HL-60/S4 treated with phorbol 12-myristate 13-acetate at 8.2 ng/mL for 4 days and 3 days (cell line): Measurements from ENCODE around the gene STAT4.

ENCODE experiments used
- in situ Hi-C: fragments of 300-500 bp; cut with MboI; formaldehyde crosslinking; loops from 2 replicates; pipeline ENCODE4 v1.15.0; 2022; ENCODE audit warnings: low sequenced_read_pairs

Gene STAT4

DNA sequence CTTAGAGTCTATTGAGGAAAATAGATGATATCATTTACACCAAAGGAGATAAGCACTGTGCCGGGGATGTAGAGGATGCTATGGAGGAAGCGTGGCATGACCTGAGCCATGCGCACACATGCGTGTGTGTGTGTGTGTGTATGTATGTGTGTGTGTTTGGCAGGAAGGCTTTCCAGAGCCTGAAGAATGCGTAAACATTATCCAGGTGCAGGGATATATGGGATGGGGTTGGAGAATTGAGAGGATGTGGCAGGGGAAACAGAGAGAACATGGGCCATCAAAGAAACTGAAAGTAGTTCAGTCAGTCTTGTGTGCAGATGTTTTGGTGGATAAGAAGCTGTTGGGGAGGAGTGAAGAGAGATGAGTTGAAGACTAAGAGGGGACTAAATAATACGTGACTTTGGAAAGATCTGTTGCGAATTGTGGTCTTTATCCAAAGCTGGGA is 127.5 kb downstream of the STAT4 start:
- in situ Hi-C loops: no loop called here

DNA sequence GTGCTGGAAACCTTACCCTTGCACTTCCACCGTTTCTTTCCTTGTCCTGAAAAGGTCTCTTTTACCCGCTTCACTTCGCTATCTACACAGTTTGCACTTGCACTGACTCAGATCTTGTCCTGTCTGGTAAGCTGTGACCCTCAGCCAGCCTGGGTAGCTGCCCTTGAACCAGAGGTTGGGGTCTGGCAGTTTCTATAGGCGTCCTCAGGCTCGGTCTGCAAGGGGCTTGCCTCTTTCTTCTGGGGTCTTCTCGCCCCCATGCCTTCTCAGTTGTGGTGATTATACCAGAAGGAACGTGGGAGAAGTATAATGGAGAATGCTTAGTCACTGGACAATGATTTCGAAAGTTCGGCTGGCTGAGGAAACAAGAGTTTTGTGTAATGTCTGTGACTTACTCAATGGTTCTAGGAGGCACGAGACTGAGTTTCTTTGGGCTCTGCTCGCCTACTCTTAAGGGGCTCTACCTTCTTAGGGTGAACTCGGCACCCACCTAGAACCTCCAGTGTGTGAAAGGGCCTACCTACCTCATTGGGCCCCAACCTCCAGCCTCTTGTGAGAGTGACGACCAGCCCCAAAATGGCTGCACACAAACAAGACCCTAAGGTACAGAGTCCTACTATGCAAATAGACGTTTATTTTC is 129.9 kb downstream of the STAT4 start:
- in situ Hi-C loops: no loop called here

DNA sequence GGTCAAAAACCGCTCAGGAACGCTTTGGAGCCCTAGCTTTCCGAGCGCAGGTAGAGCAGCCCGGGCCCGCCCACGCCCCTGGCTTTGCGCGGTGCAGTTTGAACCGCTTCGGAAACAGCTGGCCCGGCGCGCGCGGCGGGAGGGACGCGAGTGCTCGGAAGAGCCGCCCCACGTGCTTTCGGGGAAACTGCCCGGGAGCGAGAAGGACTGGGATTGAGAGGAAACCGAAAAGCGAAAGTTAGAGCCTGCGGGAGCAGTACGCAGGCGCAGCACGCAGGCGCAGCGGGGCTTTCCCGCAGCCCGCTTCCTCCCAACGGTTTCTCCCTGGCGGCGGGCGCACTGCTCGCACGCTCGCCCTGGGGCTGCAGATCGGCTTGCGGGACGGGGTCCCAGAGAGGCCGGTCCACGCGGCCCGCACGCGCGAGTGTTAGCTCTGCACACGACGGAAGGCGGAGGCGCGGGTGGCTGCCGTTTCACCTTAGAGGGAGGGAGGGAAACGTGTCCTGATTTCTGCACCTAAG is 130.5 kb downstream of the STAT4 start:
- in situ Hi-C loops: no loop called here

DNA sequence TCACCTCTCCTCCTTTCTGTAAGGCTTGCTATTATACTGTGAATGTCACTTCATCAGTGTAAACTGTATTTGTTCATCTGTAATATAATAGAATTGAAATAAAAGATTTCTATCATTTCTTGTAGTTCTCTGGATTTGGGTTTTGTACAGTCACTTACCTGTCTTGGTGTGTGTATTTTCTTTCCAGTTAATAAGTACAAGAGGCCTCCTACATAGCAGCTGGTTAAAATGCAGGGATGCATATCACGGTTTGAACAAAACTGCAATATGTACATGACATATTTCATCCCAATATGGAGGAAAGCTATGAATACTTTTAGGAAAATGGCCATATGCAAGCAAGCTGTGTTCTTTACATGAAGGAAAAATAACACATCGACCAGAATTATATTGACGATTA is 131.4 kb downstream of the STAT4 start:
- in situ Hi-C loops: no loop called here

DNA sequence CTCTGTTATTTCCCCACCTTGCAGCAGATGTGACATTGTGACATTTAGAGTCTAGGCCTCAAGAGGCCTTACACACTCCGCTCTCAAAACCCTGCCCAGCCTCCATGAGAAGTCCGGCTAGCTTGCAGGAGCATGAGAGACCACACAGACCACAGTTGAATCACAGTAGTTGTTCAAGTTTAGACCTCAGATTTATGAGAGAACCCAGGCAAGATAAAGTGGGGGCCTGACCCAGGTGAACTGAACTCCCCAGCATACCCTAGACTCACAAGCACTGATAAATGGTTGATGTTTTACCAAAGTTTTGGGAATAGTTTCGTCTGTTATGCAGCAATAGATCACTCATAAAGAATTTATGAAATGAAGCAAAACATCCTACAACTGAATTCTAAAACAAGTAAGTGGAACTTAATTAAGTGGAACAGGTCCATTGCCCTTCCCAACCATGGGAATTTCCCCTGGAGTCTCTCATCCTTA is 132.1 kb downstream of the STAT4 start:
- in situ Hi-C loops: no loop called here

DNA sequence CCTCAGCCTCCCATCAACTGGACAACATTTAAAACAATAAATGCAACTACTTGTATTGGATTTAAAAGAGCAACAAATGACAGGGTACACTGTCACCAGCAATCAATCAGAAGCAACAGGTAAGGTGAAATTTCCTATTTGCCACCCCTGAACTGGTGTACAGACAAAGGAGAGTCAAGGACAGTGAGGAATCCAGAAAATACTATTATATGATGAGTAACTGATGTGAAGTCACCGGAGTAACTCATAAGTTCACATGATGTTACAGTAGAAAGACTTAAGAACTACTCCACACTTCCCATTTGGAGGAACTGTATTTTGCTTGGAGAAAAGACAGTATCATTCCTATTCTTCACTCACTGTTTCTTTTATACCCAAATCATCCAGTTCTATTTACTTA is 132.7 kb downstream of the STAT4 start:
- in situ Hi-C loops: no loop called here

DNA sequence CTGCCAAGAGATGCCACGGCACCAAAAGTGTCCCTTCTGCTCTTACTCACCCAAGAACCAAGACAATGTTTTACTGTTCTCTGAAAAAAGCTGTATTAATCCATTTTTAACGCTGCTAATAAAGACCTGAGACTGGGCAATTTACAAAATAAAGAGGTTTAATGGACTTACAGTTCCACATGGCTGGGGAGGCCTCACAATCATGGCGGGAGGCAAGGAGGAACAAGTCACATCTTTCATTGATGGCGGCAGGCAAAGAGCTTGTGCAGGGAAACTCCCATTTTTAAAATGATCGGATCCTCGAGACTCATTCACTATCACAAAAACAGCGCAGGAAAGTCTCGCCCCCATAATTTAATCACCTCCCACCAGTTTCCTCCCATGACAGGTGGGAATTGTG is 135.0 kb downstream of the STAT4 start:
- in situ Hi-C loops: no loop called here

DNA sequence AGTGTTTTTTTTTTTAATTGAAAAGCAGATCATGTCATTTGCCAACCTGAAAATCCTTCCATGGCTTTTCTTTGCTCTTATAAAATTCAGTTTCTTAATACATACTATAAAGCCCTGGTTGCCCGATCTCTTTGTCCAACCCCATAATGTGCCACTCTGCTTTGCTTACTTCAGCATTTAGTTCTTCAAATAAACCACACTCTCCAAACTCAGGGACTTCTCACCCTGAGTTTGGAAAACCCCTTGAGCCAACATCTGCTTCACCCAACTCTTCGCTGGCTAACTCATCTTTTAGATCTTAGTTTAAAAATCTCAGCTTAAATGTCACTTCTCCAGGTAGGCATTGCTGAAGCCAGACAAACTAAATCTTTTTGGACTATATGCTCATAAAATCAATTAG is 135.6 kb downstream of the STAT4 start:
- in situ Hi-C loops: no loop called here

DNA sequence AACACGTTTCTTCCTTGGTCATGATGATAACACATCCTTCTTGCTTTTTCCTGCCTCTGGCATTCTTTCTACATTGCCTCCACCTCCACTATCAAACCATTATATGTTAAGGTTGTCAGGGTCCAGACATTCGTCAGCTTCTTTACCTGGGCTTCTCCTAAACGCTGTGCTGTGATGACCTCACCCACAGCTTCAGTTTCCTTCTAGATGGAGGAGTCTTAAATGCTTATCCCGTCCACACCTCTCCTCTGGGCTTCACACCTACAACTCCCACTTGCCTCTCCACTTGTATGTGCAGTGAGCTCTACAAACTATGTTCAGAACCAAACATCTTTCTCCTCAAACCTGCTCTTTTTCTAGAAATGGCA is 136.2 kb downstream of the STAT4 start:
- in situ Hi-C loops: no loop called here

DNA sequence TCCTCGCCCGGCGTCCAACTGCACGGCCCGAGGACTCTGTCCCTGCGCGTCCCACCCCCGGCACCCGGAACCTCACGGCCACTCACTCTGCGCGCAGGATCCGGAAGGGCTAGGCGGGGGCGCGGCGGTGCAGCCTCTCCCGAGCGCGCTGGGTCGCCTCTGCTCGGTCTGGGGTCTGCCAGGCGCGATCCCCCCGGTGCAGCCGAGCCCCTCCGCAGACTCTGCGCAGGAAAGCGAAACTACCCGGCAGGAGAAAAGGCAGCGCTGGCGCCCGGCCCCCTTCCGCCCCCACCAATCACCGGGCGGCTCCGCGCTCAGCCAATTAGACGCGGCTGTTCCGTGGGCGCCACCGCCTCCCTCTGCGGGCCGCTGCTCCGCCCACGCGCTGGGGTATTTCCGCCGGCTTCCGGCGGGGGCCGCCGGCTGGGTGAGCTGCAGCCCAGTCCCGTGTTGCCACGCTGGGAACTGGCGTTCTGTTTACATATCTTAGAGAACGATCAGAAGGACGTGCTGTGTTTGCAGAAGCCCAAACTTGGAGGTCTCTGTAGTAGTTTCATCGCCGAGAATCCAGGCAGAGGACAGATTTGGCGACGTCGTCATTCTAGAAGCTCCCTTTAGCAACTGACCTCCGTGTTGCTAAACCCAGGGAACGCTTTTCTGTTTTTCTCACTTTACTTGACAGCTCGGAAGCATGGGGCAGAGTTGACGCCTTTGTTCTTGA is 136.7 kb downstream of the STAT4 start, which contains the start of gene STAT1:
Gene STAT1 (minus strand): TSS at position 240 of the 721 bp plus-strand sequence. CDS start 4,168 bp downstream, outside the sequence.
- in situ Hi-C loops: no loop called here

DNA sequence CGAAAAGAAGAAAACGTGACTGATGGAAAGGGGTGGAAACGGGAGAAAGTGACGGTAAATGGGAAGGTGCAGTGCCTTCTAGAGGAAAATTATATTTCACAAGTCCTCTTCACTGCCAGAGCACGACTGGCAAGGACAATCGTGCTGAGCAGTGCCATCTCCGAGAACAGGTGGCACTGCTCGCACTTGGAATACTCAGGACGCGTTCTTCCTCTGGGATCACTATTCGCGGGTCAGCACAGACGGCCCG is 137.2 kb downstream of the STAT4 start:
- in situ Hi-C loops: no loop called here

DNA sequence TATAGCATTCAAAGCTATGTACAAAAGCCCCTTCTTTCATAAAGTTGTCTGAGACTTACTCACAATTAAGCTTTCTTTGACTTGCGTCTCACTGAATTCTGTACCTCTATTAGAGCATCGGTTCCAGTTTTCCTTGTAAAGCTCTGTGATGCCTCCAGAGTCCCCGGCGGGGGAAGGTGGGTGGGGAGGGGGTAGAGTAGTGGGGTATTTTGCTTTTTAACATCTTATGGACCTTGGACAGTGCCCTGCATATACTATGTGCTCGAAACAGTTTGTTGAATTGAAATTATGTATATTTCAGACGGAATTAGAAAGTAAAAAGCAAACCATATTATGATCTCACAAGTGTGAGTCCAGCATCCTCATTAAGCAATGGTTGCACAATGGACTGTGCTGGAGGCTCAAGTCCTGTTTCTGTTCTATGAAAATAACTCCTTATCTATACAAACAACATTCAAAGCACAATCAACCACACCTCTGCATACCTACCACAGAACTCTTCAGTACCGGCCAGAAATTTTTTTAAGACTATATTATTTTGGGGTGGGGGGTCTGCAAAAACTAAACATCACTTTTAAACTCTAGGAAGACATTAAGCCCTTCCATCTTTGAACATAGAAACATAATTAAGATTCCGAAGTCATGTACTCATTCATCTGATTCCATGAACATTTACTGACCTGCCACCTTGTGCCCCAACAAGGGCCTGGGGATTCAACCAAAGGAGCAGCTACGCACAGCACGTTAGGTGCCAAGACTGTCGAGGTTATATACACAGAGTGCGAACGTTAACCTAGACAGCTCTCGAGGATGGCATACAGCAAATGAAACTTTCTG is 137.7 kb downstream of the STAT4 start:
- in situ Hi-C loops: no loop called here

DNA sequence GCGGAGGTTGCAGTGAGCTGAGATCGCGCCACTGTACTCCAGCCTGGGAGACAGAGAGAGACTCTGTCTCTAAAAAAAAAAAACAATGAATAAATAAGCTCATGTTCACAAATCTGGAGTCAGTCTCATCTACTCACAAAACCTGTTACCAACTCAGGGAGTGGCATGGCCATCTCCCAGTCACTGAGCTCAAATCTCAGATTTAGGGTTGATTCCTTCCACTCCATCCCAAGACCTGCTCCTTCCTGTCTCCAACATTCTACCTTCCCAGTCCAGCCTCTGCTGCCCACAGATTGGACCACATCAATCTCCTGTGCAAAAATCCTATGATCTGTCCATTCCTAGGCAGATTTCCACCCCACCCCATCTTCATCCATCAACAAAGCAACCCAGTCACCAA is 138.4 kb downstream of the STAT4 start:
- in situ Hi-C loops: no loop called here

DNA sequence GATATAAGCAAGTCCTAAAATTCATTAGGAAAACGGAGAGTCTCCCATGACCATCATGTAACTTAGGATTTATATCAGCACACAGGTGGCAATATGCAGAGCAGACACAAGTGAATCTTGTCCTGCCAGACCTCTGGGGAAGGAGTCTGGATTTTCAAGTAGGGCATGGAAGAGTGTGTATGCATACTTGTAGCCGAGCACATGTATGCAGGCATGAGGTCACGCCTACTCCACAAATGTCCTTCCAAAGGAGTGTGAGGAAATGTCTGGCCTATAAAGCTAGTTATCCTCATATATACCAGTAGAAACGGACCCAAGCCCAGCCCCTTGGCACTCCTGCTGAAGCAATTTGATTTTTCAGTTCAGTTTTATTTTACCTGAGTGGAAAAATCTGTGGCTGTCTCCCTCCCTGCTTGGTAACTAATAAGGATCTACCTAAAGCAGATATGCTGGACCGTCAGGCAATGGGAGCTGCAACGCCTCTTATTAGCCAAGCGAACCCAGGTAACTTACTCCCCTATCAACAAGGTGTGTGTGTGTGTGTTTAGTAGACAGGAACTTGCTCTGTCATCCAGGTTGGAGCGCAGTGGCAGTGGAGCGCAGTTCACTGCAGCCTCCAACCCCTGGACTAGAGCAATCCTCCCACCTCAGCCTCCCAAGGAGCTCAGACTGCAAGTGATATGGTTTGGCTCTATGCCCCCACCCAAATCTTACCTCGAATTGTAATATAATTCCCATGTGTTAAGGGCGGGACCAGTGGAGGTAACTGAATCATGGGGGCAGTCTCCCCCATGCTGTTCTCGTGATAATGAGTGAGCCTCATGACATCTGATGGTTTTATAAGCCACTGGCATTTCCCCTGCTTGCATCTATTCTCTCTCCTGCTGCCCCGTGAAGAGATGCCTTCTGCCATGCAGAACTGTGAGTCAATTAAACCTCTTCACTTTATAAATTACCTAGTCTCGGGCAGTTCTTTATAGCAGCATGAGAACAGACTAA is 139.6 kb downstream of the STAT4 start:
- in situ Hi-C loops: no loop called here

DNA sequence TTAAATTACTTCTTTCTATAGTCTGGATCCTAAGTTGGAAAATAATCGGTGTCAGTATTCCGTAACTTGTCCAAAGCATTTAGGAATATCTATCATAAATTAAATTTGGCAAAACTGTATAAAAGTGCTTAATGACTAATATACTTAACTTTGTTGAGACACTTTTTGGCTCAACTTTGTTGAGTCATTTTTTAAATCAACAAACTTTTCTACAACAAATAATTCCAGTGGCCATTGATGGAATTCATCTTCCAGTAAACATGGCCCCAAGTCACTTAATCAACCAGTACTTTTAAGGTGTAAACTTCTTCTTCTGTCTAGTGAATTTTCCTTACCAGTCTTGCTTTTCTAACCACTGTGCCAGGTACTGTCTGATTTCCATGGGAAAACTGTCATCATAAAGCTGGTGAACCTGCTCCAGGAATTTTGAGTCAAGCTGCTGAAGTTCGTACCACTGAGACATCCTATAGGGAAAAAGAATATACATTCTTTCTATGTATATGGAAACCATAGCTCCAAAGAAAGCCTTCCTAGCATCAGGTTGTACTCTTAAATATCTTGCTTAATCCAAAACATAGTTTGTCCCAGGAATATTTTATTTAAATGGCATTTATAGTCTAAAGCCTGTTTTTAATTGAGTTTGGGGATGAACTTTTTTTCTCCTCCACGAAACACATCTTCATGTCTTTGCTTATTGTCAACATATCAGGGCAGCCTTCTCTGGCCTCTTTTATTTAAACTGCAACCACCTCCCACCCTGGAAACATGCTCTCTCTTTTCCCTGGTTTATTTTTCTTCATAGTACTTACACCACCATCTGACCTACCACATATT is 141.0 kb downstream of the STAT4 start:
- in situ Hi-C loops: no loop called here

DNA sequence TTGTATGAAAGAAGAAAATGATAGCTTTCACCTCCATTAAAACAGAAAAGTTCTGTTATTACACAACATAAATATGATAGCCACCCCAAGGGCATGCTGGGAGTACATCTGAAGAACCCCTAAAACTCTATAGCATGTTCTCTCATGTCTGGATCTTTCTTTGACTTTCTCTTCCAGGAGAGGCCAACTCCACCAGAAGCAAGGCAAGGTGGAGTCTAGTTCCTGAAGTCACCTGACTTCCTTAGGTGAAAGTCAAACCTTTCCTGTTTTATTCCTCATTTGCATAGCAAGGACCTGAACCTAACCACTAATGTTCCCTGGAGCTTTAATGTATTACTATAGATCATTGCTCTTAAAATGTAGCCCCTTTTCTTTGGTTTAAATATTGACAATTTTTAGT is 142.5 kb downstream of the STAT4 start:
- in situ Hi-C loops: no loop called here

DNA sequence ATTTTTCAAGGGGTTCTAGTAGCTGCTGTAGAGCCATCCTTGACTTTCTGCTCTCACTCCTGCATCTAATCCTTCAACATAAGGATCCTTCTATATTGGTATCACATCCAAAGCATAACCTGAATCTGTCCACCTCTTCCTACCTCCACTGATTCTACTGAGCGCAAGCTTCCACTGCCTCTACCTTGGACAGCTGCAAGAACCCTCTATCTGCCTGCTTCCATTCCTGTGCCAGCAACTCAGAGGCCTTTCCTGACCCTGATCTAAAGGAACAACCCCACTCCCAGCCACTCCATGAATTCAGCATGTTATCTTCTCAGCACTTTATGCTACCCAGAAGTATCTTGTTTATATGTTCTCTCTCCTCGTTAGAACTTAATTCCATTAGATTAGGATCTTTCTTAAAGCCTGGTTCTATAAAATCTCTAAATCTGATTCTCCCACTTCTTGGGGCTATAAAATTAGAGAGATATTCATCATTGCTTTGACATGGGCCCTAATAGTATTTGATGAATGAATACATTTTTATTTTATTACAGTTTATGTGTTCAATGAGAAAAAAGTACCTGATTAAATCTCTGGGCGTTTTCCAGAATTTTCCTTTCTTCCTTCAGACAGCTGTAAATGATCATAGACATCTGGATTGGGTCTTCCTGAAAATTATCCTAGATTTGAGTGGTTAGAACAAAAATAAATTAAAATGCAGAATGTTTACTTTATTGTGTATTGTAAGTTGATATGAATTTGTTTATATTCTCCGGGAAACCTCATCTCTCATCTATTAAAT is 143.6 kb downstream of the STAT4 start:
- in situ Hi-C loops: no loop called here

DNA sequence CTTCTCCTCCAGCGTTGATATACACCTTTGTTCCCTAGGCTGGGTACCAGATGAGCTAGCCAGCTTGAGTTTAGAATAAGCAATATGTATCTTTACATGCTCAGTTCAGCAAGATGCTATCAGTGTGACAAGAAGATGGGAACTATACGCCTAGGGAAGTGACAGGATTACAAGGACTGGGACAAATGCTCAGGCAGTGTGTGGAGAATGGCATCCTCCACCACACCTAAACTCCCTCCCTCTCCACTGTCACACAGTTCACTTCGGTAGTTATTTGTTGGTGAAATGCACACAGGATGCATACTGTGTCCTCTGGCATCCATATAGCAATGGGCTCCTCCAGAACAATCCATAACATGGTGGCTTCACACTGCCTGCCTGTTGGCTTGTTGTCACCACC is 144.5 kb downstream of the STAT4 start:
- in situ Hi-C loops: no loop called here
